Bronchial epithelial cell (primary cell): ENCODE data around the gene AFAP1L1. TPM values are rescaled to one million over a fixed set of nuclear protein-coding genes. Genes with fewer than 3 reads are reported as not detected.

ENCODE experiments used
- DNase-seq: peaks from one replicate; pipeline ENCODE4 v3.0.0-alpha.2; 2010; ENCODE audit warnings: low read depth
- FAIRE-seq: peaks from 2 replicates; lab custom pipeline; 2011; peaks lifted over from hg19 to GRCh38; lab: Jason Lieb, UNC
- H3K27me3 ChIP-seq: 2 replicates; pipeline ENCODE4 v1.5.1; 2011; ENCODE audit warnings: low read length; ENCODE audit not compliant: control insufficient read depth, insufficient read depth
- H3K36me3 ChIP-seq: 2 replicates; pipeline ENCODE4 v1.5.1; 2011; ENCODE audit warnings: low read length; ENCODE audit not compliant: control insufficient read depth, insufficient read depth
- H3K4me3 ChIP-seq: 2 replicates; pipeline ENCODE4 v1.5.1; 2011; ENCODE audit warnings: mild to moderate bottlenecking, low read depth, low read length, control low read depth
- total RNA-seq: library from RNA; depleted of rRNA; stranded (reverse); fragments of >200 nt; gene quantifications from 2 replicates; pipeline ENCODE4 v1.2.1, GENCODE V29; 2014
- TF ChIP-seq, protein P1 (sequence below): IDR thresholded peaks from 2 replicates; pipeline ENCODE4 v1.5.1; 2011; ENCODE audit warnings: mild to moderate bottlenecking, moderate library complexity, low read length, control low read depth, inconsistent platforms; ENCODE audit not compliant: insufficient read depth, severe bottlenecking

The AFAP1L1 gene
- total RNA-seq, 1 donor from 2014 or later: 17.4 TPM

DNA sequence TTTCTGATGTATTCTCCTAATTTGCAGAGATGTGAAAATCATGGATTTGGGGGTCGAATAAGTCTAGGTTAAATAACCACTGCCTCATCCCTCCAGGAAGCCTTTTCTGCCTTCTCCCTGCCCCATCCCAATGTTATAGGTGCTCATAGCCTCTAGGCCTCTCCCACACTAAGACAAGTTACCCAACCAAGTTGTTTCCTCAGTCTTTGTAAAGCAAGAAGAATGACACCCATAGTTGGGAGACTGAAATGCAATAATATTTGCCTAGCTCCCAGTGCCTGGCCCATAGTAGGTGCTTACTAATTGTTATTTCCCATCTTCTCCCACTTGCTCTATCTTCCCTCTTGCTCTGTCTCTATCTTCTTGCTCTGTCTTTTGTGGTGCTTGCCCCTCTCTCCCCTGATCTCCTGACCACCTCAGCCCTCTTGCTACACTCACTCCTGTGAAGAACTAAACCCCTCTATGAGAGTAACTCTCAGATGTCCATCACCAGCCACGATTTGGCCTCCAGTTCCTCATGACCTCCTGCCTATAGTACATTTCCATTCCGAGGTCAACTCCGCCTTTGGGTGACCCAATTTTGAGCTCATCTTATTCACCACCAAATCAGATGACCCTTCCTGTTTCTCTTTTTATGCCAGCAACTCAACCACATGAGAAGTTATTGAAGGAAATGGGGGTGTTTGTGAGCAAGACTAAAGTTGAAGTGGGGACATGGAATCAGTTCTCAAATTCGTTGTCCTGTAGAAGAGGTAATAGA is 7.0 kb downstream of the AFAP1L1 start:
- TF ChIP-seq, protein P1, sequence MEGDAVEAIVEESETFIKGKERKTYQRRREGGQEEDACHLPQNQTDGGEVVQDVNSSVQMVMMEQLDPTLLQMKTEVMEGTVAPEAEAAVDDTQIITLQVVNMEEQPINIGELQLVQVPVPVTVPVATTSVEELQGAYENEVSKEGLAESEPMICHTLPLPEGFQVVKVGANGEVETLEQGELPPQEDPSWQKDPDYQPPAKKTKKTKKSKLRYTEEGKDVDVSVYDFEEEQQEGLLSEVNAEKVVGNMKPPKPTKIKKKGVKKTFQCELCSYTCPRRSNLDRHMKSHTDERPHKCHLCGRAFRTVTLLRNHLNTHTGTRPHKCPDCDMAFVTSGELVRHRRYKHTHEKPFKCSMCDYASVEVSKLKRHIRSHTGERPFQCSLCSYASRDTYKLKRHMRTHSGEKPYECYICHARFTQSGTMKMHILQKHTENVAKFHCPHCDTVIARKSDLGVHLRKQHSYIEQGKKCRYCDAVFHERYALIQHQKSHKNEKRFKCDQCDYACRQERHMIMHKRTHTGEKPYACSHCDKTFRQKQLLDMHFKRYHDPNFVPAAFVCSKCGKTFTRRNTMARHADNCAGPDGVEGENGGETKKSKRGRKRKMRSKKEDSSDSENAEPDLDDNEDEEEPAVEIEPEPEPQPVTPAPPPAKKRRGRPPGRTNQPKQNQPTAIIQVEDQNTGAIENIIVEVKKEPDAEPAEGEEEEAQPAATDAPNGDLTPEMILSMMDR: no peak
- no peaks in the 10 kb centered on the region for H3K27me3 ChIP-seq
- no peaks in the 10 kb centered on the region for H3K36me3 ChIP-seq
- DNase-seq (no peak), FAIRE-seq (no peak)
- H3K4me3 ChIP-seq: no peak overlapping the region

DNA sequence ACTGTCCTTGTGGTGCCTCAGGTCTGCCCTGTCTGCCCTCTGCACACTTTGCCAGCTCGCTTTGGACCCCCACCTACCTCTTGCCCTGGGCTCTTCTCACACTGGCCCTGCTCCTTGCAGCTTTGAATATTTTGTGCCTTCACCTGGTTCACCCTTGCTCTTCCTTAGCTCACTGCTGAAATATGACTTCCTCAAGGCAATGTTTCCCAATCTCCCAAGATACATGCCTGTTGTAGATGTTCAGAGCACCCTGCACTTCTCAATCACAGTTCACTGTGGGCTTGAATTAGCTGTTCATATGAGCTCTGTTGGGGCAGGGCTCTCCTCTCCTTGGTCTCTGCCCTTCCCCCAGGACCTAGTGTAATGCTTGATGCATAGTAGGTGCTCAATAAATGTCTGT is 8.0 kb downstream of the AFAP1L1 start:
- TF ChIP-seq, protein P1: no peak
- Histone ChIP-seq H3K27me3 (no peaks in the 10 kb centered on the region), H3K4me3 (no peak overlapping the region), H3K36me3 (no peaks in the 10 kb centered on the region)
- DNase-seq (peak; percentile 41), FAIRE-seq (no peak)

DNA sequence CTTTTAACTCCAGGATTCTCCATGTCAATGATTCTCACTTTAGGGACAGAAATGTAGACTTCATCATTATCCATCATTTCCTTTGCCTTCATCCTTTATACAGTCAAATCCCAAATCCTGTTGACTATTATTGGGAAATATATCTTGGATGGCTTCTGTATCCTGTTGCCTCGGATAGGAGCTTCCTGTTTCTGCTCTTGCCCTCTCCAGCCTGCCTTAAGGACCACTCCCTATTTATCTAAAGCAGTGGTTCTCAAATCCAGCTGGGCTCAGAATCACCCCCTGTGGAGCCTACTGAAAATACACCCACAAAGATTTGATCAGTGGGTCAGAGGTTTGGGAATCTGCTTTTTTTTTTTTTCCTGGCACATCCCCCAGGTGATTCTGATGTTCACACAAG is 8.5 kb downstream of the AFAP1L1 start:
- TF ChIP-seq, protein P1: no peak
- no peak for FAIRE-seq
- no peaks in the 10 kb centered on the region for H3K27me3 ChIP-seq
- no peak overlapping the region for H3K4me3 ChIP-seq
- no peaks in the 10 kb centered on the region for H3K36me3 ChIP-seq
- no peak for DNase-seq

DNA sequence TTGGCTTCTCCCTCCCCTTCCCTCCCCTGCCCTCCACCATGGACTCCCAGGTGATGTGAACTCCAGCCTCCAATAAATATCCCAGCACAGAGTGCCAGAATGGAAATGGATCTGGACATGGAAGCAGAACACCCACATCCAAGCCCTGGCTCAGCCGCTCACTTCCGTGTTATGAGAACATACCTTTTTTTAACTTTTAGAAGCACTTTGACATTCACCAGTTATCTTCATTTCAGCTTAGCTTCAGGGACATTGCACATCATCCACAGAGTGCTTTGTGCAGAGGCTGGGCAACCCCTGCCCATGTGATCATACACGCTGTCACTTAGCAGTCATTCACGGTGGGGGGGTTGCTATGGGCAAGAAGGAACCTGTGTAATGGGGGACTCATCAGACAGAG is 9.1 kb downstream of the AFAP1L1 start:
- TF ChIP-seq, protein P1: no peak
- no peaks in the 10 kb centered on the region for H3K27me3 ChIP-seq
- FAIRE-seq: no peak

DNA sequence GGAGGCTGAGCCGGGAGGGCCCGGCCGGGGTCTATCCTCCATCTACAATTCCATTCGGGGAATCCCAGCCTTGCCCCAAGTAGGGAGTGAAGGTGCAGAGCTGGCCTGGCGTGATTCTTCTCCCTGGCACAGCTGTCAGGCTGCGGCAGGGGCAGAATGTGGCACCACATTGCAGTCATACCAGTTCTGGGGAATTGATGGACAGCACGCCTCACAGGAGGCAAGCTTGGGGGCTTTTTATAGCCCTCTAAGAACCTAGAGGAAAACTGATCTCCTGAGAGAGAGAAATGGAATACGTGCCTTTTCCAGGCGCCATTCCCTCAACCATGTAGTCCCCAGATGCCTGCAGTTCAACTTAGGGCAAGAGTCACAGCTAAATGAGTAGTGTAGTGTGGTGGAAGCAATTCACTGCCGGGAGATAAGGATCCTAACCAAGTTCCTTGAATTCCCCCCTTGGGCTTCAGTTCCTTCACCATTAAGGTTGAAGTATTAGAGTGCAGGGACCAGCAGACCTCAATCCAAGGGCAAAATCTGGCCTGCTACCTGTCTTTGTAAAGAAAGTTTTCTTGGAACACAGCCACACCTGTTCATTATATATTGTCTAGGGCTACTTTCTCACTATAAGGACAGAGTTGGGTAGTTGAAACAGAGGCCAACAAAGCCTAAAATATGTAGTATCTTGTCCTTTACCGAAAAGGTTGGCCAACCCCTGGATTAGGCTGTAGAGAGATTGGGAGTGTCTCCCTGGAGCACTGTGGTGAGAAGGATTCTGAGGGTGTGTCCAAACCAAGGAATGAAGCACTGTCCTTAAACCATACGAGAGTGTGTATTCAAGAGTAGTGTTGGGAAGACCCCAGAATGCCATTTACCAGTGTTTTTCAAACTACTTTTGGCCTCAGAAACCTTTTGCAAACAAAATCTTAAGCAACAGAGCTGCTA is 10.6 kb downstream of the AFAP1L1 start:
- TF ChIP-seq, protein P1: no peak
- Histone ChIP-seq H3K27me3 (no peaks in the 10 kb centered on the region), H3K36me3 (no peaks in the 10 kb centered on the region), H3K4me3 (no peak overlapping the region)
- no peak for DNase-seq
- FAIRE-seq: no peak

More for the DNA sequence above, 9.1 kb downstream of the AFAP1L1 start:
- no peak for DNase-seq
- no peaks in the 10 kb centered on the region for H3K36me3 ChIP-seq
- no peak overlapping the region for H3K4me3 ChIP-seq
